Naive thymus-derived CD4-positive, alpha-beta T cell (primary cell): ENCODE measurements around the gene ARHGAP6. TPM values are rescaled to one million over a fixed set of nuclear protein-coding genes. Genes with fewer than 3 reads are reported as not detected.
"Not testable (repeated sequence)": the region's sequence is repeated elsewhere in the genome, so short reads cannot be mapped to it uniquely, and the experiment has no call there.

Experiments
- ATAC-seq: fragments of 150-1000 bp; cut with Tn5 transposase; 2 replicates; pipeline ENCODE4 v1.10.0; 2021; ENCODE audit warnings: mild to moderate bottlenecking, moderate library complexity
- CTCF ChIA-PET: fragments of 350-600 bp; sonication (Branson Sonifier 250); formaldehyde crosslinking; loops from one replicate; lab custom pipeline; 2021; ENCODE audit warnings: antibody characterized with exemption; lab: Charles Lee
- POLR2A ChIA-PET: fragments of 350-600 bp; sonication (Branson Sonifier 250); formaldehyde crosslinking; loops from one replicate; lab custom pipeline; 2021; ENCODE audit warnings: antibody characterized with exemption, inconsistent platforms; lab: Charles Lee
- DNase-seq, 9 donors: peaks; one replicate each; pipeline versions ENCODE4 v3.0.0 to v3.0.0-alpha.2; 2020 to 2022; ENCODE audit warnings: mixed read lengths in 1 of 9
- H3K27ac ChIP-seq: one replicate; pipeline ENCODE4 v1.7.0; 2013; ENCODE audit warnings: mild to moderate bottlenecking, low read depth, low read length, moderate library complexity
- H3K27me3 ChIP-seq, 2 donors: one replicate each; pipeline ENCODE4 v1.7.0; 2013; ENCODE audit warnings: low read length in 2 of 2, mild to moderate bottlenecking in 2 of 2, moderate library complexity in 2 of 2; ENCODE audit not compliant: control insufficient read depth in 2 of 2, insufficient read depth in 2 of 2
- H3K36me3 ChIP-seq, 3 experiments: 1 replicate in 2 of 3; 2 replicates in 1 of 3; pipeline ENCODE4 v1.7.0; 2013; ENCODE audit warnings: low read length in 3 of 3, mild to moderate bottlenecking in 3 of 3, moderate library complexity in 1 of 3; ENCODE audit not compliant: insufficient read depth in 3 of 3, control insufficient read depth in 2 of 3
- H3K4me1 ChIP-seq, 2 donors: one replicate each; pipeline ENCODE4 v1.7.0; 2013; ENCODE audit warnings: low read length in 2 of 2, mild to moderate bottlenecking in 2 of 2, moderate library complexity in 1 of 2; ENCODE audit not compliant: control insufficient read depth in 2 of 2, insufficient read depth in 2 of 2
- H3K4me3 ChIP-seq: 2 replicates; pipeline ENCODE4 v1.7.0; 2013; ENCODE audit warnings: mild to moderate bottlenecking, low read length
- H3K9me3 ChIP-seq, 3 experiments: 1 replicate in 2 of 3; 2 replicates in 1 of 3; pipeline ENCODE4 v1.7.0; 2013; ENCODE audit warnings: low read length in 3 of 3; ENCODE audit not compliant: control insufficient read depth in 2 of 3
- H3K27ac Mint-ChIP-seq, 9 donors: one replicate each; pipeline ENCODE4 v1.8.0; 2020 to 2022; ENCODE audit warnings: mixed read lengths in 9 of 9, mild to moderate bottlenecking in 8 of 9, moderate library complexity in 5 of 9, inconsistent platforms in 2 of 9
- H3K27me3 Mint-ChIP-seq, 5 donors: one replicate each; pipeline ENCODE4 v1.8.0; 2021 to 2022; ENCODE audit warnings: mixed read lengths in 5 of 5, mild to moderate bottlenecking in 1 of 5
- H3K36me3 Mint-ChIP-seq, 5 donors: one replicate each; pipeline ENCODE4 v1.8.0; 2020 to 2022; ENCODE audit warnings: mixed read lengths in 5 of 5, mild to moderate bottlenecking in 3 of 5, inconsistent platforms in 1 of 5
- H3K4me1 Mint-ChIP-seq, 7 donors: one replicate each; pipeline ENCODE4 v1.8.0; 2020 to 2022; ENCODE audit warnings: mixed read lengths in 7 of 7, mild to moderate bottlenecking in 3 of 7, inconsistent platforms in 1 of 7
- H3K4me3 Mint-ChIP-seq, 10 donors: one replicate each; pipeline ENCODE4 v1.8.0; 2020 to 2022; ENCODE audit warnings: mild to moderate bottlenecking in 10 of 10, mixed read lengths in 10 of 10, moderate library complexity in 6 of 10, inconsistent platforms in 2 of 10
- H3K9me3 Mint-ChIP-seq, 11 donors: one replicate each; pipeline ENCODE4 v1.8.0; 2020 to 2022; ENCODE audit warnings: mixed read lengths in 11 of 11, mild to moderate bottlenecking in 4 of 11, inconsistent platforms in 1 of 11, moderate library complexity in 1 of 11
- intact Hi-C, 2 donors: fragments of 100-400 bp; cut with micrococcal nuclease; formaldehyde crosslinking; loops; one replicate each; pipeline ENCODE4 v1.15.1; 2023
- polyA plus RNA-seq, 2 donors: library from polyadenylated mRNA; unstranded; fragments of 300-500 nt; fragmentation: Illumina TruSeq; gene quantifications; one replicate each; pipeline ENCODE4 v1.2.3, GENCODE V29; 2021
- total RNA-seq, 6 experiments: library from RNA in 5 of 6; stranded (reverse) in 5 of 6; gene quantifications; 1 replicate in 5 of 6; 2 replicates in 1 of 6; pipeline ENCODE4 v1.2.3 and lab custom pipeline; 2021 to 2026

ARHGAP6 gene
- total and polyA plus RNA-seq, 7 experiments from 2014 or later, result 0.11 to 0.83 TPM; not detected in 5

GRCh38 chrX:11365426-11365825 lies 300.3 kb downstream of the ARHGAP6 start:
- Histone ChIP-seq H3K4me3 (no peak overlapping the region), H3K4me1 (no peaks in the 10 kb centered on the region), H3K9me3 (no peaks in the 10 kb centered on the region), H3K36me3 (no peaks in the 10 kb centered on the region), H3K27ac (no peak overlapping the region), H3K27me3 (no peaks in the 10 kb centered on the region)
- intact Hi-C loops, result no loop called here
- peaks cover 0 to 13% (median 5%) of the 10 kb centered on the region in 11 donors for H3K9me3 Mint-ChIP-seq
- CTCF ChIA-PET, result no interaction called here
- POLR2A ChIA-PET, result no interaction called here
- ATAC-seq (no peak), DNase-seq (no peak)
- H3K4me3 Mint-ChIP-seq, result no peak overlapping the region
- H3K27me3 Mint-ChIP-seq, result peaks cover 0 to 4% (median 0%) of the 10 kb centered on the region in 5 donors
- no peaks in the 10 kb centered on the region for H3K36me3 Mint-ChIP-seq
- no peaks in the 10 kb centered on the region for H3K4me1 Mint-ChIP-seq
- no peak overlapping the region for H3K27ac Mint-ChIP-seq

GRCh38 chrX:11364835-11365234 lies 300.9 kb downstream of the ARHGAP6 start:
- Mint-ChIP-seq H3K4me1 (no peaks in the 10 kb centered on the region), H3K4me3 (no peak overlapping the region), H3K9me3 (peaks cover 0 to 13% (median 5%) of the 10 kb centered on the region in 11 donors), H3K36me3 (no peaks in the 10 kb centered on the region), H3K27ac (no peak overlapping the region), H3K27me3 (peaks cover 0 to 4% (median 0%) of the 10 kb centered on the region in 5 donors)
- Histone ChIP-seq H3K36me3 (no peaks in the 10 kb centered on the region), H3K4me1 (no peaks in the 10 kb centered on the region), H3K27ac (no peak overlapping the region), H3K4me3 (no peak overlapping the region), H3K27me3 (no peaks in the 10 kb centered on the region), H3K9me3 (no peaks in the 10 kb centered on the region)
- ATAC-seq (no peak), DNase-seq (no peak)
- CTCF ChIA-PET, result no interaction called here
- POLR2A ChIA-PET, result no interaction called here
- intact Hi-C loops, result no loop called here

GRCh38 chrX:11363825-11364224 lies 301.9 kb downstream of the ARHGAP6 start:
- H3K4me3 ChIP-seq, CTCF ChIA-PET, H3K4me1 ChIP-seq, ATAC-seq, H3K4me3 Mint-ChIP-seq, H3K27ac Mint-ChIP-seq, POLR2A ChIA-PET, H3K27me3 Mint-ChIP-seq, DNase-seq, H3K4me1 Mint-ChIP-seq, H3K27ac ChIP-seq, H3K36me3 Mint-ChIP-seq, intact Hi-C loops, H3K27me3 ChIP-seq, H3K36me3 ChIP-seq, H3K9me3 ChIP-seq: not testable (repeated sequence)
- peaks cover 0 to 13% (median 5%) of the 10 kb centered on the region in 11 donors for H3K9me3 Mint-ChIP-seq

- no peak overlapping the region for H3K27ac ChIP-seq
- H3K4me1 ChIP-seq, result no peaks in the 10 kb centered on the region
- H3K4me3 ChIP-seq, result no peak overlapping the region
- no peaks in the 10 kb centered on the region for H3K36me3 ChIP-seq
- H3K36me3 Mint-ChIP-seq, result no peaks in the 10 kb centered on the region
- peak; percentile 52 for ATAC-seq
- ChIA-PET CTCF (no interaction called here), POLR2A (no interaction called here)
- intact Hi-C loops, result no loop called here
- no peak overlapping the region for H3K27ac Mint-ChIP-seq
- no peaks in the 10 kb centered on the region for H3K4me1 Mint-ChIP-seq
- peaks cover 0 to 4% (median 0%) of the 10 kb centered on the region in 5 donors for H3K27me3 Mint-ChIP-seq
- H3K27me3 ChIP-seq, result no peaks in the 10 kb centered on the region
- no peak overlapping the region for H3K4me3 Mint-ChIP-seq
- H3K9me3 Mint-ChIP-seq, result peaks cover 0 to 13% (median 5%) of the 10 kb centered on the region in 11 donors
- DNase-seq, result no peak
- H3K9me3 ChIP-seq, result no peaks in the 10 kb centered on the region
Measured at GRCh38 chrX:11363069-11363594, 302.6 kb downstream of the ARHGAP6 start.

GRCh38 chrX:11361666-11362065 lies 304.1 kb downstream of the ARHGAP6 start:
- H3K27me3 ChIP-seq, POLR2A ChIA-PET, H3K4me3 Mint-ChIP-seq, H3K27ac ChIP-seq, DNase-seq, H3K27me3 Mint-ChIP-seq, intact Hi-C loops, H3K4me1 Mint-ChIP-seq, ATAC-seq, H3K36me3 Mint-ChIP-seq, H3K27ac Mint-ChIP-seq, H3K36me3 ChIP-seq, H3K4me3 ChIP-seq, H3K9me3 ChIP-seq, H3K4me1 ChIP-seq, CTCF ChIA-PET: not testable (repeated sequence)
- peaks cover 0 to 13% (median 2%) of the 10 kb centered on the region in 11 donors for H3K9me3 Mint-ChIP-seq

GRCh38 chrX:11355944-11356343 lies 309.8 kb downstream of the ARHGAP6 start:
- H3K27ac Mint-ChIP-seq, H3K27me3 Mint-ChIP-seq, H3K9me3 ChIP-seq, H3K4me1 Mint-ChIP-seq, ATAC-seq, CTCF ChIA-PET, H3K27ac ChIP-seq, H3K9me3 Mint-ChIP-seq, intact Hi-C loops, H3K4me1 ChIP-seq, H3K36me3 ChIP-seq, H3K36me3 Mint-ChIP-seq, H3K4me3 Mint-ChIP-seq, DNase-seq, H3K4me3 ChIP-seq, H3K27me3 ChIP-seq, POLR2A ChIA-PET: not testable (repeated sequence)

- Histone ChIP-seq H3K27me3 (no peaks in the 10 kb centered on the region), H3K4me3 (no peak overlapping the region), H3K9me3 (no peaks in the 10 kb centered on the region), H3K36me3 (no peaks in the 10 kb centered on the region), H3K4me1 (no peaks in the 10 kb centered on the region), H3K27ac (no peak overlapping the region)
- peaks cover 0 to 3% (median 0%) of the 10 kb centered on the region in 7 donors for H3K4me1 Mint-ChIP-seq
- DNase-seq (no peak), ATAC-seq (no peak)
- CTCF ChIA-PET, result no interaction called here
- no peaks in the 10 kb centered on the region for H3K27me3 Mint-ChIP-seq
- intact Hi-C loops, result no loop called here
- no peaks in the 10 kb centered on the region for H3K36me3 Mint-ChIP-seq
- H3K4me3 Mint-ChIP-seq, result no peak overlapping the region
- peaks cover 0 to 3% (median 0%) of the 10 kb centered on the region in 11 donors for H3K9me3 Mint-ChIP-seq
- POLR2A ChIA-PET, result no interaction called here
- H3K27ac Mint-ChIP-seq, result no peak overlapping the region
Measured at GRCh38 chrX:11355259-11355909, 310.3 kb downstream of the ARHGAP6 start.
